Effector memory CD4-positive, alpha-beta T cell (primary cell): ENCODE measurements around the gene ING1.
"Not testable (repeated sequence)": the region's sequence is repeated elsewhere in the genome, so short reads cannot be mapped to it uniquely, and the experiment has no call there.

ENCODE experiments used
- DNase-seq, 3 donors: peaks; one replicate each; pipeline ENCODE4 v3.0.0-alpha.2; 2020
- H3K27ac ChIP-seq: 2 replicates; pipeline ENCODE4 v1.7.0; 2013; ENCODE audit warnings: mild to moderate bottlenecking, low read length, moderate library complexity; ENCODE audit not compliant: insufficient read depth, poor library complexity, severe bottlenecking
- H3K27me3 ChIP-seq: replicated peaks from 2 replicates; pipeline ENCODE4 v1.7.0; 2013; ENCODE audit warnings: mild to moderate bottlenecking, low read length; ENCODE audit not compliant: insufficient read depth, control insufficient read depth, poor library complexity, severe bottlenecking
- H3K36me3 ChIP-seq: 2 replicates; pipeline ENCODE4 v1.7.0; 2013; ENCODE audit warnings: mild to moderate bottlenecking, low read length, moderate library complexity; ENCODE audit not compliant: control insufficient read depth, insufficient read depth
- H3K4me1 ChIP-seq: 2 replicates; pipeline ENCODE4 v1.7.0; 2013; ENCODE audit warnings: low read length, mild to moderate bottlenecking; ENCODE audit not compliant: control insufficient read depth, insufficient read depth, poor library complexity, severe bottlenecking
- H3K4me3 ChIP-seq: 2 replicates; pipeline ENCODE4 v1.7.0; 2013; ENCODE audit warnings: low read length, low read depth, mild to moderate bottlenecking; ENCODE audit not compliant: insufficient read depth, poor library complexity, severe bottlenecking
- H3K9me3 ChIP-seq: 2 replicates; pipeline ENCODE4 v1.7.0; 2013; ENCODE audit warnings: mild to moderate bottlenecking, low read length, moderate library complexity; ENCODE audit not compliant: control insufficient read depth

The ING1 gene

GRCh38 chr13:110689711-110690110 is 23.8 kb upstream of the ING1 start:
- Histone ChIP-seq H3K27ac (no peak overlapping the region), H3K9me3 (no peaks in the 10 kb centered on the region), H3K4me1 (no peaks in the 10 kb centered on the region), H3K4me3 (no peak overlapping the region), H3K36me3 (peaks cover 35% of the 10 kb centered on the region), H3K27me3 (no peaks in the 10 kb centered on the region)
- DNase-seq, result no peak

GRCh38 chr13:110690516-110690915 is 23.0 kb upstream of the ING1 start:
- H3K27ac ChIP-seq, result no peak overlapping the region
- DNase-seq, result no peak
- peaks cover 32% of the 10 kb centered on the region for H3K36me3 ChIP-seq
- no peaks in the 10 kb centered on the region for H3K9me3 ChIP-seq
- no peaks in the 10 kb centered on the region for H3K4me1 ChIP-seq
- H3K4me3 ChIP-seq, result no peak overlapping the region
- no peaks in the 10 kb centered on the region for H3K27me3 ChIP-seq

- not testable (repeated sequence) for H3K27me3 ChIP-seq, H3K4me1 ChIP-seq, DNase-seq, H3K27ac ChIP-seq, H3K4me3 ChIP-seq, H3K9me3 ChIP-seq
- H3K36me3 ChIP-seq, result peaks cover 36% of the 10 kb centered on the region
Measured at GRCh38 chr13:110695774-110696173, 17.7 kb upstream of the ING1 start.

- H3K27ac ChIP-seq, result no peak overlapping the region
- H3K27me3 ChIP-seq, result no peaks in the 10 kb centered on the region
- no peak for DNase-seq
- H3K4me1 ChIP-seq, result no peaks in the 10 kb centered on the region
- peaks cover 33% of the 10 kb centered on the region for H3K36me3 ChIP-seq
- H3K9me3 ChIP-seq, result no peaks in the 10 kb centered on the region
- H3K4me3 ChIP-seq, result no peak overlapping the region
Measured at GRCh38 chr13:110696776-110697175, 16.7 kb upstream of the ING1 start.

DNA sequence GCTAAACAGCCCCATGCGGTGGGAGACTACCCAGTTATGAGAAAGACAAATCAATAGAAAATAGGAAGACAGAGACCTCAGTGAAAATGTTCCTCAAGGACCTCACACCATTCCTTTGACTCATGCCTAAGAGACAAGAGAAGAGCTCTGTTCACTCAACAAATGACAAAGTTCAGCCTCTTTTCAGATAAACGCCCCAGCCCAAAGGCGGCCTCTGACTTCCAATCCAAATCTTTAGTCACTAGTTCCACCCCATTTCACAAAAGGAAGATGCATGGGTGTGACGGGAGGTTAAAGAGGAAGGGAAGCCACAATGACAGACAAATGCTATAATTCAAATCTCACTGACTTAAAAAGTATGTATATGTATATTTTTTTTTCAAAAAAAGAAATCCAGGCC is 15.7 kb upstream of the ING1 start:
- no peak overlapping the region for H3K4me3 ChIP-seq
- peaks cover 6% of the 10 kb centered on the region for H3K4me1 ChIP-seq
- H3K9me3 ChIP-seq, result no peaks in the 10 kb centered on the region
- H3K36me3 ChIP-seq, result peaks cover 37% of the 10 kb centered on the region
- no peaks in the 10 kb centered on the region for H3K27me3 ChIP-seq
- H3K27ac ChIP-seq, result no peak overlapping the region
- DNase-seq, result no peak

- H3K36me3 ChIP-seq, result peaks cover 38% of the 10 kb centered on the region
- no peak for DNase-seq
- H3K27ac ChIP-seq, result no peak overlapping the region
- no peaks in the 10 kb centered on the region for H3K9me3 ChIP-seq
- no peak overlapping the region for H3K4me3 ChIP-seq
- H3K27me3 ChIP-seq, result no peaks in the 10 kb centered on the region
- H3K4me1 ChIP-seq, result peaks cover 11% of the 10 kb centered on the region
Measured at GRCh38 chr13:110698689-110699088, 14.8 kb upstream of the ING1 start.

DNA sequence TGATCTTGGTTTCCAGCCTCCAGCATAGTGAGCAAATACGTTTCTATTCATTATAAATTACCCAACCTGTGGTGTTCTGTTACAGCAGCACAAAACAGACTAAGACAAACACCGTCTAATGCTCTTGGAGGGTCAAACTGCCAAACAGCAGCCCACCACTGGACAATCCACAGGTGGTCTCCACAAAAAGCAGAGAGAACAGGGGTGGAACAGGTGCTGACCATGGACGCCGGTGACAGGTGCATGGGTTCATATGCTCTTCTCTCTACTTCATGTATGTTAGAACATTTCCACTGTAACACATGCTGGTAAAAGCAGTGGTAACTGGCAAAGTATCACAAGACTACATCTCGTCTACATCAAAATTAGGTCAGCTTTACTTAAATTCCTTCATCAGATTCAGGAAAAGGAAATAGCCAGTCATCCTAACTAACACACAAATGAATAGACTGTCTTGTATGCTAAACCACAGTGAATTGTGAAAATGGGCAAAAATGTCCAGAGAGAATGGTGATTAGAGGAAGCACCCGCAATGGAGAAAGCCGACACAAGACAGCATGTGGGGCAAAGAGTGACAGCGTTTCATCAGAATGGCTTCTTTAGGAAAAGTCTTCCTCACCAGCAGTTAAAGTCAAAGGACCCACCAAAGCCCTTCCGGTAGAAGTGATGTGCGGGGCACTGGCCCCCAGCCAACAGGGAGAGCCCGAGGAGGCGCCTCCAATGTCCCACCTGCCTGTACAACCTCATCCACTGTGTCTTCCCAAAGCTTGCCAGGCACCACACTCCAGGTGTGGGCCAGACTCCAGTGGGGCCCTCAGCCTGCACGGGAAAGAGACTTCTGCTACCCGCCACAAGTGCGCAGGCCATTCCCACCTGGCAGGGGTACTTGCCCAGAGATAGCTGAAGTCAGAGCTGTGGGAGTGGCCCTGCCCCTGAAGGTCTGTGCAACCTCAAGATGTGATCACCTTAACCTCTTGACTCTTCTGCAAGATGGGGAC is 14.1 kb upstream of the ING1 start:
- H3K27me3 ChIP-seq, result no peaks in the 10 kb centered on the region
- H3K9me3 ChIP-seq, result no peaks in the 10 kb centered on the region
- peaks cover 11% of the 10 kb centered on the region for H3K4me1 ChIP-seq
- no peak for DNase-seq
- H3K27ac ChIP-seq, result no peak overlapping the region
- H3K4me3 ChIP-seq, result no peak overlapping the region
- H3K36me3 ChIP-seq, result peaks cover 38% of the 10 kb centered on the region

- Histone ChIP-seq H3K4me1 (peaks cover 15% of the 10 kb centered on the region), H3K27me3 (no peaks in the 10 kb centered on the region), H3K27ac (no peak overlapping the region), H3K9me3 (no peaks in the 10 kb centered on the region), H3K36me3 (peaks cover 38% of the 10 kb centered on the region), H3K4me3 (no peak overlapping the region)
- no peak for DNase-seq
Measured at GRCh38 chr13:110700186-110700585, 13.3 kb upstream of the ING1 start.

DNA sequence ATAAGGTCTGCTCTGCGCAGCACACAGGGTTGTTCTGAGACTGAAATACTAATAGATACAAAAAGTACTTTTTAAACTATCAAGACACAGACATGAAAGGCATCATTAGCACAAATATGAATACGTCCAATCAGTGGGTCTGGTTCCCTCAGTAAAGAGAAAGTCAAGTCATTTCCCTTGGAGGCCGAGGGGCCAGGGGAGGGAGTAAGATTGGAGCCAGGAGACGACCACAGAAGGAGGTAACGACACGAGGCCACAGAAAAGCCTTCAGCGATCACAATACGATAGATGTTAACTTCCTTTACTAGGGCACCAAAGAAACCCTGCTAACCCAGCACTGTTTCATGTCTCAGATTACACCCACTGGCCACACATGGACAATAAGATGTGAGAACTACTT is 12.9 kb upstream of the ING1 start:
- Histone ChIP-seq H3K9me3 (no peaks in the 10 kb centered on the region), H3K4me3 (no peak overlapping the region), H3K27me3 (no peaks in the 10 kb centered on the region), H3K4me1 (peaks cover 17% of the 10 kb centered on the region), H3K36me3 (peaks cover 38% of the 10 kb centered on the region), H3K27ac (no peak overlapping the region)
- no peak for DNase-seq

- DNase-seq, H3K9me3 ChIP-seq, H3K27me3 ChIP-seq, H3K4me3 ChIP-seq, H3K27ac ChIP-seq: not testable (repeated sequence)
- H3K36me3 ChIP-seq, result peaks cover 38% of the 10 kb centered on the region
- peaks cover 17% of the 10 kb centered on the region for H3K4me1 ChIP-seq
Measured at GRCh38 chr13:110701061-110701460, 12.4 kb upstream of the ING1 start.
